Right renal pelvis (tissue), 4 donors: Measurements from ENCODE around the gene GJB6. TPM values are rescaled to one million over a fixed set of nuclear protein-coding genes. Genes with fewer than 3 reads are reported as not detected.
A peak's percentile ranks its signal among the peaks of the same experiment; 100 is the strongest.
"Not testable (repeated sequence)": the region's sequence is repeated elsewhere in the genome, so short reads cannot be mapped to it uniquely, and the experiment has no call there.

Source experiments
- DNase-seq, 4 donors: peaks; one replicate each; pipeline ENCODE4 v3.0.0-alpha.2; 2013; ENCODE audit warnings: low read depth in 4 of 4, low spot score in 3 of 4, missing footprints in 1 of 4
- polyA plus RNA-seq, 4 donors: library from polyadenylated mRNA; unstranded; fragments of 120-200 nt; gene quantifications; one replicate each; pipeline ENCODE4 v1.2.1, GENCODE V29; 2013; ENCODE audit not compliant: insufficient read length in 4 of 4

Gene GJB6
- 1 to 10 TPM; 2.3 to 5.4 (median 4.1) TPM for polyA plus RNA-seq

- peak in 1 of 4 donors; percentile 14 for DNase-seq
Observed at GRCh38 chr13:20231839-20232555, at the start of gene GJB6. TSS of gene GJB6 (minus strand) at chr13:20232319. CDS start at chr13:20223480, 8,839 bp downstream.

GRCh38 chr13:20276901-20277300 lies 44.8 kb upstream of the GJB6 start:
- DNase-seq = not testable (repeated sequence)

GRCh38 chr13:20274466-20274865 lies 42.3 kb upstream of the GJB6 start:
- peak in 1 of 4 donors; percentile 8 for DNase-seq

- no peak for DNase-seq
Observed at GRCh38 chr13:20272588-20273171, 40.6 kb upstream of the GJB6 start.

GRCh38 chr13:20272104-20272503 lies 40.0 kb upstream of the GJB6 start:
- DNase-seq = no peak

GRCh38 chr13:20271441-20271840 lies 39.3 kb upstream of the GJB6 start:
- DNase-seq = no peak

GRCh38 chr13:20270163-20270865 lies 38.2 kb upstream of the GJB6 start:
- peak in 1 of 4 donors; percentile 28 for DNase-seq

- no peak for DNase-seq
Observed at GRCh38 chr13:20264271-20265018, 32.3 kb upstream of the GJB6 start.

GRCh38 chr13:20263393-20264044 lies 31.4 kb upstream of the GJB6 start:
- no peak for DNase-seq

GRCh38 chr13:20258963-20259288 lies 26.8 kb upstream of the GJB6 start:
- DNase-seq = no peak

GRCh38 chr13:20258208-20258962 lies 26.3 kb upstream of the GJB6 start:
- peak in 2 of 4 donors; percentile 56 to 69 for DNase-seq

GRCh38 chr13:20254076-20254475 lies 22.0 kb upstream of the GJB6 start:
- DNase-seq = no peak

- no peak for DNase-seq
Observed at GRCh38 chr13:20249913-20250312, 17.8 kb upstream of the GJB6 start.

GRCh38 chr13:20247963-20248362 lies 15.8 kb upstream of the GJB6 start:
- no peak for DNase-seq

GRCh38 chr13:20247403-20247802 lies 15.3 kb upstream of the GJB6 start:
- DNase-seq = no peak

GRCh38 chr13:20241593-20241992 lies 9.5 kb upstream of the GJB6 start:
- no peak for DNase-seq

GRCh38 chr13:20239748-20240147 lies 7.6 kb upstream of the GJB6 start:
- no peak for DNase-seq

GRCh38 chr13:20232556-20233277 lies 598 bp upstream of the GJB6 start:
- DNase-seq = no peak
